GM19372 (cell line): Measurements from ENCODE around the gene CANX.
"Not testable (repeated sequence)": the region's sequence is repeated elsewhere in the genome, so short reads cannot be mapped to it uniquely, and the experiment has no call there.

Experiments
- ATAC-seq: cut with Tn5 transposase; IDR thresholded peaks from one replicate; pipeline ENCODE4 v1.9.1; 2021; ENCODE audit warnings: mild to moderate bottlenecking, low read depth, moderate library complexity; ENCODE audit not compliant: unreplicated experiment

CANX gene

GRCh38 chr5:179697993-179698934 is 503 bp upstream of the CANX start:
- ATAC-seq = peak; percentile 86

GRCh38 chr5:179699616-179700237 is 960 bp downstream of the CANX start:
- ATAC-seq = no peak

GRCh38 chr5:179700401-179700918 is 1.7 kb downstream of the CANX start:
- no peak for ATAC-seq

GRCh38 chr5:179716286-179716685 is 17.5 kb downstream of the CANX start:
- ATAC-seq = no peak

GRCh38 chr5:179720222-179720621 is 21.5 kb downstream of the CANX start:
- no peak for ATAC-seq

GRCh38 chr5:179724163-179724562 is 25.4 kb downstream of the CANX start:
- ATAC-seq = no peak

- ATAC-seq = no peak
Observed at GRCh38 chr5:179727106-179727505, 28.3 kb downstream of the CANX start.

- no peak for ATAC-seq
Observed at GRCh38 chr5:179729303-179729702, 30.5 kb downstream of the CANX start.

- ATAC-seq = no peak
Observed at GRCh38 chr5:179729727-179730126, 31.0 kb downstream of the CANX start.

GRCh38 chr5:179730356-179730755 is 31.6 kb downstream of the CANX start:
- no peak for ATAC-seq

- no peak for ATAC-seq
Observed at GRCh38 chr5:179730852-179731251, 32.1 kb downstream of the CANX start.

- peak; percentile 12 for ATAC-seq
Observed at GRCh38 chr5:179731791-179732411, 33.1 kb downstream of the CANX start.

- ATAC-seq = peak; percentile 92
Observed at GRCh38 chr5:179732412-179732917, 33.7 kb downstream of the CANX start, which contains the start of gene MAML1. TSS of gene MAML1 (plus strand) at chr5:179732822. CDS start at chr5:179733113, 291 bp downstream.

- peak; percentile 19 for ATAC-seq
Observed at GRCh38 chr5:179732918-179733771, 34.4 kb downstream of the CANX start.

- no peak for ATAC-seq
Observed at GRCh38 chr5:179733772-179734126, 35.0 kb downstream of the CANX start.

- no peak for ATAC-seq
Observed at GRCh38 chr5:179734536-179735164, 35.9 kb downstream of the CANX start.

GRCh38 chr5:179738742-179739141 is 40.0 kb downstream of the CANX start:
- ATAC-seq = no peak

- ATAC-seq = not testable (repeated sequence)
Observed at GRCh38 chr5:179744106-179744505, 45.3 kb downstream of the CANX start.

- ATAC-seq = no peak
Observed at GRCh38 chr5:179746872-179747271, 48.1 kb downstream of the CANX start.
